Effector memory CD4-positive, alpha-beta T cell (primary cell): Measurements from ENCODE around the gene SORD.

Experiments
- DNase-seq, 3 donors: peaks; one replicate each; pipeline ENCODE4 v3.0.0-alpha.2; 2020
- H3K27ac ChIP-seq: 2 replicates; pipeline ENCODE4 v1.7.0; 2013; ENCODE audit warnings: mild to moderate bottlenecking, low read length, moderate library complexity; ENCODE audit not compliant: insufficient read depth, poor library complexity, severe bottlenecking
- H3K27me3 ChIP-seq: replicated peaks from 2 replicates; pipeline ENCODE4 v1.7.0; 2013; ENCODE audit warnings: mild to moderate bottlenecking, low read length; ENCODE audit not compliant: insufficient read depth, control insufficient read depth, poor library complexity, severe bottlenecking
- H3K36me3 ChIP-seq: 2 replicates; pipeline ENCODE4 v1.7.0; 2013; ENCODE audit warnings: mild to moderate bottlenecking, low read length, moderate library complexity; ENCODE audit not compliant: control insufficient read depth, insufficient read depth
- H3K4me1 ChIP-seq: 2 replicates; pipeline ENCODE4 v1.7.0; 2013; ENCODE audit warnings: low read length, mild to moderate bottlenecking; ENCODE audit not compliant: control insufficient read depth, insufficient read depth, poor library complexity, severe bottlenecking
- H3K4me3 ChIP-seq: 2 replicates; pipeline ENCODE4 v1.7.0; 2013; ENCODE audit warnings: low read length, low read depth, mild to moderate bottlenecking; ENCODE audit not compliant: insufficient read depth, poor library complexity, severe bottlenecking
- H3K9me3 ChIP-seq: 2 replicates; pipeline ENCODE4 v1.7.0; 2013; ENCODE audit warnings: mild to moderate bottlenecking, low read length, moderate library complexity; ENCODE audit not compliant: control insufficient read depth

Gene SORD

DNA sequence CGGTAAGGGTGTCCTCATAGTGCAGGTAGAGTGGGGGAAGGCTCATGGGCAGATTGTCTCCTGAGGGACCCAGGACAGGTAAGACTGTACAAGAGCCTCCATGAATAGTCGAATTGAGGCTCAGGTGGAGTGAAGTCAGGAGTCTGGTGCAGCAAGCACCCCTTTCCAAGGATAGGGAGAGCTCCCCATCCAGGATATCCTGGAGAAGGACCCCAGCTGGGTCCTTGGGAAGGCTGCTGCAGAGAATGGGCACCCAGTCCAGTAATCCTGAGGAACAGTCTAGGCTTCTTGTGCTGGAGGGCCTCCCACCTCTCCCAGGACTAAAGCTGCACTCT, 91.7 kb downstream of the SORD start:
- Histone ChIP-seq H3K36me3 (no peaks in the 10 kb centered on the region), H3K4me1 (peaks cover 46% of the 10 kb centered on the region), H3K9me3 (no peaks in the 10 kb centered on the region), H3K27ac (no peak overlapping the region), H3K27me3 (peaks cover 64% of the 10 kb centered on the region), H3K4me3 (no peak overlapping the region)
- no peak for DNase-seq

DNA sequence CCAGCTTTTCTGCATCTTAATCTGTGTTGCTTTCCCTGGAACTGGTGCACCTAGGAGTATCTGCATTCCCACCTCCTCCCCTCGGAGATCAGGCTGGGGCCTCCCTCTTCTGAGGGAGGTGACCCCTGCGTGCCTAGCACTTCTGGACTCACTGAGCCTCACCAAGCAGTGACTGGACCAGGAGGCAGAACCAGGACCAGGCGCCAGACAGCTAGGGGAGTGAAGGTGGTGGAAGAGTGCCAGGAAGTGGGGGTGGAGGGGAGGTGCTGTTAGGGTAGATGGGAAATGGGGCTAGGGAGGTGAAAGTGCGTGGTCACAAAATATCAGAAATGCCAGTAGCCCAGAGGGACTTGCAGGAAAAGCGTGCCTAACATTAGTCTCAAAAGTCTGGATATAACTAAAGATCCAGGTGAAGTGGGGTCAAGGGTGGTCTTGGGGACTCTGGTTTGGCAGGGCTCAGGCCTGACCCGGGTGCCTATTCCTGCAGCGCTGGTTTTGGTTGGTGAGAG, 92.4 kb downstream of the SORD start:
- H3K4me3 ChIP-seq, result no peak overlapping the region
- no peak overlapping the region for H3K27ac ChIP-seq
- DNase-seq, result no peak
- H3K9me3 ChIP-seq, result no peaks in the 10 kb centered on the region
- H3K27me3 ChIP-seq, result peaks cover 57% of the 10 kb centered on the region
- H3K4me1 ChIP-seq, result peaks cover 46% of the 10 kb centered on the region
- no peaks in the 10 kb centered on the region for H3K36me3 ChIP-seq

DNA sequence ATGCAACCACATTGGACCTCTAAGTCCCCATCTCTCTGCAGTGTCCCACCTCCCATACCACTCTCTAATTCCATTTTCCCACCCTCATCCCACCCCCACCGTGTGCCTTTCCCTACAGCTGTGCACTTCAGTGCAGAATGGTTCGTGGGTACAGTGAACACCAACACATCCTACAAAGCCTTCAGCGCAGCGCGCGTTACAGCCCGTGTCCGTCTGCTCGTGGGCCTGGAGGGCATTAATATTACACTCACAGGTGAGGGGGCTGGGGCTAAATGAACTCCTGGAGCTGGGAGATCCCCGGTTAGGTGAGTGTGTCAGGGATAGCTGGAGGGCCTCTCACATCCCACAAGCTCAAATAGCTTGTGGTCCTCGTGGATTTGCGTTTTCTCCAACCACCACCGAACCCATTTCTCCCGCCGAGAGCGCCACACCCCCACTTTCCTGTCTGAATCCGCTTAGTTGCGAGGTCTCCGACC, 93.0 kb downstream of the SORD start:
- Histone ChIP-seq H3K9me3 (no peaks in the 10 kb centered on the region), H3K4me1 (peaks cover 46% of the 10 kb centered on the region), H3K36me3 (no peaks in the 10 kb centered on the region), H3K4me3 (peak overlapping the region; percentile 13), H3K27ac (no peak overlapping the region), H3K27me3 (peaks cover 62% of the 10 kb centered on the region)
- DNase-seq, result no peak

DNA sequence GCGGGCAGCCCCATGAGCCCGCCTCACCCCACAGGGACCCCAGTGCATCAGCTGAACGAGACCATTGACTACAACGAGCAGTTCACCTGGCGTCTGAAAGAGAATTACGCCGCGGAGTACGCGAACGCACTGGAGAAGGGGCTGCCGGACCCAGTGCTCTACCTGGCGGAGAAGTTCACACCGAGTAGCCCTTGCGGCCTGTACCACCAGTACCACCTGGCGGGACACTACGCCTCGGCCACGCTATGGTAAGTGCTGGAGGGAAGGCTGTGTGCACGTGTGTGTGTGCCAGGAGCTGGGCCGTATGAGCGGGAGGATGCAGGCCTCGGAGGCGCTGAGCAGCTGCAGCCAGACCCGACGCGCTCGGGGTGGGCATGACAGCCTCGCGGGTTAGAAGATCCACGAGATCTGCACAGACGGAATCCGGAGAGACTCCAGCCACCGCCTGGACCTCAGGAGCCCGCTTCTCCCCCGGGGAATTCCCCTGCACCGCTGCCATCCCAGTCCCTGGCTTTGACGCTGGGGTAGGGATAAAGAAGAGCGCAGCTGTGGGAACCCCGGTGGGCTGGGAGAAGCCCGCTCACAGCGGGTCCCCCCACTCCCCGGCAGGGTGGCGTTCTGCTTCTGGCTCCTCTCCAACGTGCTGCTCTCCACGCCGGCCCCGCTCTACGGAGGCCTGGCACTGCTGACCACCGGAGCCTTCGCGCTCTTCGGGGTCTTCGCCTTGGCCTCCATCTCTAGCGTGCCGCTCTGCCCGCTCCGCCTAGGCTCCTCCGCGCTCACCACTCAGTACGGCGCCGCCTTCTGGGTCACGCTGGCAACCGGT, 93.7 kb downstream of the SORD start:
- peaks cover 58% of the 10 kb centered on the region for H3K27me3 ChIP-seq
- H3K4me1 ChIP-seq, result peaks cover 46% of the 10 kb centered on the region
- H3K36me3 ChIP-seq, result no peaks in the 10 kb centered on the region
- H3K4me3 ChIP-seq, result peak overlapping the region; percentile 13
- H3K9me3 ChIP-seq, result no peaks in the 10 kb centered on the region
- no peak overlapping the region for H3K27ac ChIP-seq
- DNase-seq, result no peak

DNA sequence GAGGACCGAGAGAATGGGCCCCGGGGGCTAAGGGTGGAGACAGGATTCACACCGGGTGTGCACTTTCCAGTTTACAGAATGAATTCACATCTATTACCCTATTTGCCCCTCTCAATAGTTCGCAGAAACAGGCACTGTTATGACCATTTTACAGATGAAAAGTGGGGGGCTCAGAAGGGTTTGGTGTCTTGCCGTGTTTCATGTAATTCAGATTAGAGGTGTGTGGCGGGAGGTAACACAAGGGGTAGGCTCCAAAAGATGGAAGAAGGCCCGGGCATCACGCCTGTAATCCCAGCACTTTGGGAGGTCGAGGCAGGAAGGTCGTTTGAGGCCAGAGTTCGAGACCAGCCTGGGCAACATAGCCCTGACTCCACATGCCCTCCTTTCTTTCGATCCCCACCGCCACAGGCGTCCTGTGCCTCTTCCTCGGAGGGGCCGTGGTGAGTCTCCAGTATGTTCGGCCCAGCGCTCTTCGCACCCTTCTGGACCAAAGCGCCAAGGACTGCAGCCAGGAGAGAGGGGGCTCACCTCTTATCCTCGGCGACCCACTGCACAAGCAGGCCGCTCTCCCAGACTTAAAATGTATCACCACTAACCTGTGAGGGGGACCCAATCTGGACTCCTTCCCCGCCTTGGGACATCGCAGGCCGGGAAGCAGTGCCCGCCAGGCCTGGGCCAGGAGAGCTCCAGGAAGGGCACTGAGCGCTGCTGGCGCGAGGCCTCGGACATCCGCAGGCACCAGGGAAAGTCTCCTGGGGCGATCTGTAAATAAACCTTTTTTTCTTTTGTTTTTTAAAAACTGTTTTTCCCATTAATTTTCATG, 94.5 kb downstream of the SORD start:
- Histone ChIP-seq H3K36me3 (no peaks in the 10 kb centered on the region), H3K27me3 (peaks cover 50% of the 10 kb centered on the region), H3K27ac (no peak overlapping the region), H3K4me1 (peaks cover 39% of the 10 kb centered on the region), H3K4me3 (peak overlapping the region; percentile 28), H3K9me3 (no peaks in the 10 kb centered on the region)
- no peak for DNase-seq

GRCh38 chr15:45118131-45118588, 95.2 kb downstream of the SORD start:
- no peaks in the 10 kb centered on the region for H3K9me3 ChIP-seq
- peak overlapping the region; percentile 28 for H3K4me3 ChIP-seq
- H3K27me3 ChIP-seq, result peaks cover 43% of the 10 kb centered on the region

DNA sequence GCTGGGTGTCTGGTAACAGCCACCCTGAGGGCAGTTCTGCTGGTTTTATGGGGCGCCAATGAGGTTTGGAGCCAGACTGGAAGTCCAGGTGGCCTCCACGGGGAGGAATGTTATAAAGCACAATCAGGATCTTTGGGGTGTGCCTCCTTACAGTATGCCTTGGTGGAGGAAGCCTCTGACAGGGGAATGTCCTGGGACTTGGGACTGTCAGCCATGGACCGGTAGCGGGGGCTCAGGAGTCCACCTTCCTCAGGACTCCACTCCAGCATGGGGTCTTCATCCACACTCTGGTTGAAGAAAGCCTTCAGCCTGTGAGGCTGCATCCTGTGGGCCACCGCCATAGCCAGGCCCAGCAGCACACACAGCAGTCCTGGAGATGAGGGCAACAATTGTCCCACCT, 96.0 kb downstream of the SORD start:
- Histone ChIP-seq H3K4me1 (peaks cover 30% of the 10 kb centered on the region), H3K27ac (no peak overlapping the region), H3K36me3 (no peaks in the 10 kb centered on the region), H3K9me3 (no peaks in the 10 kb centered on the region), H3K27me3 (peaks cover 36% of the 10 kb centered on the region), H3K4me3 (no peak overlapping the region)
- no peak for DNase-seq

More at GRCh38 chr15:45118131-45118588, 95.2 kb downstream of the SORD start:
- H3K36me3 ChIP-seq, result no peaks in the 10 kb centered on the region
- peaks cover 34% of the 10 kb centered on the region for H3K4me1 ChIP-seq
- peak; percentile 46 to 66 (median 64) for DNase-seq
- H3K27ac ChIP-seq, result no peak overlapping the region

GRCh38 chr15:45120081-45120972, 97.3 kb downstream of the SORD start:
- no peak for DNase-seq
- peaks cover 23% of the 10 kb centered on the region for H3K4me1 ChIP-seq
- H3K27ac ChIP-seq, result no peak overlapping the region
- H3K9me3 ChIP-seq, result no peaks in the 10 kb centered on the region
- peaks cover 29% of the 10 kb centered on the region for H3K27me3 ChIP-seq
- H3K4me3 ChIP-seq, result no peak overlapping the region
- no peaks in the 10 kb centered on the region for H3K36me3 ChIP-seq

- H3K27ac ChIP-seq, result no peak overlapping the region
- peaks cover 26% of the 10 kb centered on the region for H3K27me3 ChIP-seq
- H3K4me3 ChIP-seq, result no peak overlapping the region
- DNase-seq, result no peak
- H3K4me1 ChIP-seq, result peaks cover 22% of the 10 kb centered on the region
- no peaks in the 10 kb centered on the region for H3K9me3 ChIP-seq
- no peaks in the 10 kb centered on the region for H3K36me3 ChIP-seq
Measured at GRCh38 chr15:45121020-45121419, 98.0 kb downstream of the SORD start.
